ENCODE measurements around the gene MPPED2.
A peak's percentile ranks its signal among the peaks of the same experiment; 100 is the strongest.

MPPED2 gene

DNA sequence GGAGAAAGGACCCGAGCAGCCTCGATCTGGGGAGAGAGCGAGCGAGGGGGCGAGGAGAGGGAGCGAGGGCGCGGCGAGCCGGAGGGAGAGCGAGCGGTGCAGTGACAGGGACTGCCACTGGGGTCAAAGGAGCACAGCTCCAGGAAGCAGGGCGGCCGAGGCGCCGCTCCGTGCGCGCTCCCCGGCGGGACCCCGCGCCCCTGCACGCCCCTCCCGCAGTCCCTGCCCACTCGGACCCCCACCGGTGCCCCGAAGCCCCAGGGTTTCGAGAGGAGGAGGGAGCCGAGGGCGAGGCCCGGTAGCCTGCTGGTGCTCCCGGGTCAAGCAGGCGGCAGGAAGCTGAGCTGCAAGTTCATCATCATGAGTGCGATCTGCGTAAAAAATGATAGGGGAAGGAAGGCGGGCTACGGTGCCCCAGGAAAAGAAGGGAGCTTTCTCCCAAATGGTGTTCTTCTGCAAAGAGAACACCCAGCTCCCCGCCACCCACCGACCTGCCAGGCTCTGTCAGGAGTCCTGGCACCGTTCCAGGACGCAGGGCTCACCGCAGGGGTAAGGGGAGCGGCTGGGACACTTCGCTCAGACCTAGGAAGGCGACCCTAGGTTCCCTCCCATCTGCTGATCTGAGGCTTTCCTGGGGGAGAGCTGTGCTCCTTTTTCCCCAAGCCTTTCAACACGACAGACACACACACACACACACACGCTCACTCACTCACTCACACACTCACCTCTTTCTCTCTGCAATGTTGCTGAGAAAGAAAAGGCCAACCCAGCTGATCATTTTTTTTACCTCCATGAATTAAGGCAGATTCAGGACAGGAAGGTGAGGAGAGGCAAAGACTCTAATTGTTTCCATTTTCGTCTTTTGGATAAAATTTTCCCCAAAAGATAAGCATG is at the start of gene MPPED2:
TSS of gene MPPED2 (minus strand) at position 103 of the 894 bp plus-strand sequence. CDS start 5,980 bp downstream, outside the sequence.
- DNase-seq = peak; percentile 79

GRCh38 chr11:30635401-30635989 is 49.3 kb upstream of the MPPED2 start:
- DNase-seq = no peak

GRCh38 chr11:30631148-30631547 is 45.0 kb upstream of the MPPED2 start:
- no peak for DNase-seq

GRCh38 chr11:30619767-30620166 is 33.6 kb upstream of the MPPED2 start:
- DNase-seq = no peak

DNA sequence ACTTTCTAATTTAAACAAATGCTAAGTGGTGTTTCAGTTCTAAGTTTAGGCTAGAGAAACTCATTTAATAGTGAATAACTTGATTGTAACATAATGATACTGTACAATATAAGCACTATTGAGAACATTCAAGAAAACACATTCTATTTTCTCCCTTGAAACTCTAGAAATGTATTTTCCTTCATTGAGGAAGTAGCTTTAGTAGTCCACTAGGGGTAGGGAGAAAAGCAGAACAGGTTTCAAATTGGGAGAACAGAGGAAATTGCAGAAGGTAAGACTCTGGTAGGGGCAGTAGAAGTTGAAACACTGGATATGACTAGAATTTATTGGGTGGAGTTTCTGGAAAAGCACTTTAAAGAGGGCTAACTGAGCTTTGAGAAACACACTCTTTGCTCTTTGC is 31.6 kb upstream of the MPPED2 start:
- DNase-seq = peak; percentile 22

GRCh38 chr11:30610628-30611027 is 24.5 kb upstream of the MPPED2 start:
- no peak for DNase-seq

DNA sequence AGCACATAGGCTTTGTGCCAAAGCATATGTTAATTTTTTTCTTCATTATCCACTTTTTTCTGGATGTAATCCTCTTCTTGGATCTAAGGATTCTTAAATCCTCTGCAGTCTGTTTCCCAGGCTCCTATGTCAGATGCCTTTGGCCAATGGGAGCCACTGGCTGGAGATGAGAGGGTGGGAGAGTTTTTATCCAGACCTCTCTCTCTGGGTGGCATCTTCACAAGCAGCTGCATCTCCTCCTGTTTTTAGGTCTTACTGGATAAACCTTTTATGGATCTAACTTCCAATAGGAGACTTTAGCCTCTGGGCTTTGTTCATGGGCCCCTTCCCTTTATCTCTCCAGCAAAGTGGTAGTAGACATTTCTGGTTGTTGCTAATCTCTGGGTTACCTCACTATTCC is 22.4 kb upstream of the MPPED2 start:
- no peak for DNase-seq

GRCh38 chr11:30605036-30605605 is 19.0 kb upstream of the MPPED2 start:
- DNase-seq = peak; percentile 73

DNA sequence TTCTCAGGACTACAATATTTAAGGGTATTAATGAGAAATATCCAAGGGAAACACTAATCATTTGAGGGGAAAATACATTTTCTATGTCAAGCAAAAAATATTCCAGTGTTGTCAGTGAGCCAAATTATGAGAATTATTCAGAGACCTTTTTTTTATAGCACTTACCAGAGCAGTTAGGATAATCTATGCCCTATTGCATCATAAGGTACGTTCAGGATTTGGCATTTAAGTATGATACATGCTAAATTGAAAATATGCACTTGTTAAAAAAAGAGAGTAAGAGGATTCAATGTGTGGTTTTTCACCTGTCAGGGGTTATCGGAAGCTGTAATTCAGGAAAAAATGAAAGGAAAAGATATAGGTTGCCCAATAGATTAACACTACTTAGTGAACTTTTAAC is 17.2 kb upstream of the MPPED2 start:
- DNase-seq = no peak

- DNase-seq = no peak
Observed at GRCh38 chr11:30596832-30597231, 10.7 kb upstream of the MPPED2 start.

DNA sequence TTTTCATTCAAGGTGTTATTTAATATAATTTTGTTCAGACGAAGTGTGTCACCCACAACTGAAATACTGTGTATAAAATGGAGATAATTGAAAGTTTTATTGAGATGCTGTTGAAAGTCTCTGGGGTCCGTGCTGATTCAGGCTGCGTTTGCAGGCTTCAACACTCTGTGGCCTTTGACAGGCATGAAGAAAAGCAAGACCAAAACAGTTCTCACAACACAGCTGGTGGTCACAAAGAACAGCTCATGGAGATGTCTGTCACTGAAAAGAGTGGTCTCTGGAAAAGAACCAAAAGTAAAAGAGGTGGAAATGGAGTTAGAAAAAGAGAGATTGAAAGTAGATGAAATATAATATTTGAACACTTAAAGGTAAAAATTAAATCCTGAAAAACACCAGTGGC is 9.8 kb upstream of the MPPED2 start:
- DNase-seq = no peak

DNA sequence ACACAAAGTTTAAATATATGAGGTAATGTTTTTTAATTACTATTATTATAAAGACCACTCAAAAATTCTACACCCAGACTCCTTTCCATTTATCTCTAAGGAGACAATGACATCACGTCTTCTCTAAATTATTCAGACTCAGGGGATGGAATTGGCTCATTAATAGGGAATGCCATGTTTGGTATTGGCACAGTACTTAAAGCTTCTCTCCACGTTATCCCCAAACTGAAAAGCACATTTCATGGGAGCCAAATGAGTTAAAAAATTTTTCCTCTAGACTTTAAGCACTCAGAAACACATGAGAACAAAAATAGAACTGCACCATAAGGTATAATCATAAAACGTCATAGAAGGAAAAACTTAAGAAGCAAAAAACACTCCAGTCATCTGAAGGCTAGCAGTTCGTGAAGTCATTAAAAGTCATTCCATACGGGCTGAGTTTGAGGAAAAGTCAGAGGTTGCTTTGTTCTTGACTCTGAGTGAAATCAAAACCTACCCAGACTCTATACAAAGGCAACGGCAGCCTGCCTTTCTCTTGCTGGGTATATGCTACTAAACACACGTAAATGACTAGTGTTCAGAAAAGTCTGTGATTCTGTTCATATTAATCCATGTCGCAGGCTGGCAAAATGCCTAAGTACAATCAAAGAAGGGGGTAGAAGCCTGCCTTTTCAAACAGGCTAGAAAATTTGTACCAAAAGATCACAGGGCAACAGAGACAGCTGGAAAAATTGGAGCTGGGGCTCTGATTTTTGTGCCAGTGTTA is 8.7 kb upstream of the MPPED2 start:
- no peak for DNase-seq

GRCh38 chr11:30587269-30587812 is 1.2 kb upstream of the MPPED2 start:
- DNase-seq = no peak

- peak; percentile 30 for DNase-seq
Observed at GRCh38 chr11:30585892-30586250, 282 bp downstream of the MPPED2 start.

- DNase-seq = peak; percentile 22
Observed at GRCh38 chr11:30585125-30585891, 845 bp downstream of the MPPED2 start.

DNA sequence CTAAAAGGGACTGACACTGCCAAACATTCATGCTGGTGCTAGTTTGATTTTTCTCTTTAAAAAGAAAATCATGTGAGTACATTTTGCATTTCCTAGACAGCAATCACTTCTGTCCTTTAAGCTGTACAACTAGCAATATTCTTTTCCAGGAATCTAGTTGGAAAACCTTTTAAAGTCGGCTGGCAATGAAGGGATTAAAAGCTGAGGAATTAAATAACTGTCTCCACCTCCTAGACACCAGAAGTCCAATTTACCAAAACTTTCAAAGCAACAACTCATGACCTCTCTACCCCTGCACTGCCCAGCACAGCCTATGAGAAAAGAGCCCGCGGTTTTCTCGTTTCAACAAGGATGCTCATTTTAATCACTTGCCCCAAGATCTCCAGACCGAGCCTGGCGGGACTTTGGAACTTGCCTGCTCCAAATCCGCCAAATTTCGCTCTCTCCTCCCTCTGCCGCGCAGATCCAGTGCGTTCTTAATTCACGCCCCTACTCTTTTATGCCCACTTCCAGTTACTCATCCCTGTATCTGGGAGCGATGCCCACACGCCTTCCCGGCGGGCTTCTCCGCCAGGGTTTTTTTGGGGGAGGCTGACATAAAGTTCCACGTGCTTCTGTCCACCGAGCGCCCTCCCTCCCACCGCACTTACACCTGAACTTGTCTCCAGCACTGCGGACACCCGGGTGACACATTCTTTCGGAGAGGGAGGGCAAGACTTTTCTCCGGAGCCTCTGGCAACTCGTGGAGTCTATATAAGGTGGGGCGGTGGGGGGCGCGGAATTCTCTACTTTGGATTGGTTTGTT is 2.5 kb downstream of the MPPED2 start:
- no peak for DNase-seq

- DNase-seq = no peak
Observed at GRCh38 chr11:30582726-30583125, 3.4 kb downstream of the MPPED2 start.

DNA sequence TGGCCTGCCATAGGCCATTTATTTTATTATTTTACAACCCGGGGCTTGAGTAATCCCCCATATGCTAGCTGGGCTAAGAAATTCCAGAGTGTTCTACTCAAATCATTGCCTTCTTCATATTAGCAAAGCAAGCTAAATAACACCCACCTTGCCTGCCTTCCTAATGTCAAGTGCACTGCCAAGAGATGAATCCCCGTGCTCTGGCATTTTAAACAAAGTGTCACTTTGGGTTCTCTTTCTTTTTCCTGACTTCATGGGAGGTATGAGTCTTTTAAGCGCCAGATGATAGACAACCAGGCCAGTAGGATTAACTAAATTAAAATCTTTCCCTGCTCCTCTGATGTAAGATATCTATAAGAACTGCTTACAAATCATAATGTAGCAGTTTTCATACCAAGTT is 4.5 kb downstream of the MPPED2 start:
- no peak for DNase-seq

GRCh38 chr11:30580573-30580972 is 5.6 kb downstream of the MPPED2 start:
- DNase-seq = no peak

DNA sequence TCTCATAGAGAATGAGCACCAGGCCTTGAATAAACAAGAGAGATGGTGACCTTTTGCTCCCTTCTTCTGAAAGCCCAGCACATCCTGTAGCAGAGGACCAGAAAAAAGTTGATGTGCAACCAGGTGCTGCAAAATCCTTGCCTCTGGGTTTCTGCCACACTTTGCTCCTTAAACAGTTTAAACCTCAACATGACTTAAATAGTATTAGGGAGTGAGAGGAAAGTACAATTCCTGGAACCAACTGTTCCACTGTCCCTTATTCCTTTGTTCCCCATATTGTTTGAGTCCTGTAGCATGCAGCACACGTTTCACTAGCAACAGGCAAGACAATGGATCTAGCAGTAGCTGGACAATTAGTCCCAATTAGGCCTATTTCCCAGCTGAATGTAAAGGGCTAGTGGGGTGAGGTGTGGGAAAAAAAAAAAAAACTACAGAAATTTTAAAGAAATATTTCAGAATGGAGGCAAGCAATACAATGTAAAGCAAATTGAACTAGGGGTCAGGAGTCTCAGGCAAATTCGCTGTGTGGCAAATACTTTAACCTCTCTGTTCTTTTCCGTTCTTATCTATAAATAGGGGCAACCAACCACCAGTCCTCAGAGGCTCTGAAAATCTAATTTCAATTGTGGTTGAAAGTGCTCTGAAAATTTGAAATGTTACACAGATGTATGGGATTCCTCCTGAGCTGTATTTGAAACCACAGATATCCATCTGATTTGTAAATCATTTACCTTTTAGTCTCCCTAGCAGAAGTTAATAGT is 6.6 kb downstream of the MPPED2 start:
- DNase-seq = no peak

DNA sequence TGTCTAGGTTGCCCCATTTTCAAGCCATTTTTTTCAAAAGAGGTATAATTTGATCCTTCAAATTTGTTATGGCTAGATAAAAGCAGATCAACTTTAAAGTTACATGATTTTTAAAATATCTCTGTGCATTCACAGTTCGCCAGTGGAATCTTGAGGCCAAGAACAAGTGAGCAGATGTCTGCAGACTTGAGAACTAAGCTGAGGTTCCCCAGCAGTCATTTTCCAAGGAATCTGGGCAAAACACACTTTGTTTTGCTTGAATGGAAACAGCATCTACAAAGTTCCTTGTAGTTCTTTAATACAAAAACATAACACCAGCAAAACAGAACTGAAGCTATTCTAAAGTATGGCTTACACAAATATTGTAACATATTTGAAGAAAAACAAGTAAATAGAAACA is 7.7 kb downstream of the MPPED2 start:
- no peak for DNase-seq
